Measurements from ENCODE around the gene DBP.
A peak's percentile ranks its signal among the peaks of the same experiment; 100 is the strongest.
"Not testable (repeated sequence)": the region's sequence is repeated elsewhere in the genome, so short reads cannot be mapped to it uniquely, and the experiment has no call there.

Gene DBP

DNA sequence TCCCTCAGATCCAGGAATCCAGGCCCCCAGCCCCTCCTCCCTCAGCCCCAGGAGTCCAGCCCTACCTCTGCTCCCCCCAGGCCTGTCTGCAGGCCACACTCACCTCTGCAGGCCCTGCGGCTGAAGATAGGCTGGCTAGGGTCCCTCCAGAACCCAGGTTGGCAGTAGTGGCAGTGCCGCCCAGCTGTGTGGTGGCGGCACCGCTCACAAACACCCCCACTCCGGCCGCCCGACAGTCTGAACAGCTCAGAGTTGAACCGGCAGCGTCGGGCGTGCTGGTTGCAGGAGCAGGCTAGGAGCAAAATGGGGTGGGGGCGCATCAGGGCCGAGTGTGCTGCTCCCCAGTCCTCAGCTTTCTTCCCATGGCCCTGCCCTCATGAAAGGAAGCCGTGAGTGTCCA is 27.3 kb upstream of the DBP start:
- no peak for DNase-seq

DNA sequence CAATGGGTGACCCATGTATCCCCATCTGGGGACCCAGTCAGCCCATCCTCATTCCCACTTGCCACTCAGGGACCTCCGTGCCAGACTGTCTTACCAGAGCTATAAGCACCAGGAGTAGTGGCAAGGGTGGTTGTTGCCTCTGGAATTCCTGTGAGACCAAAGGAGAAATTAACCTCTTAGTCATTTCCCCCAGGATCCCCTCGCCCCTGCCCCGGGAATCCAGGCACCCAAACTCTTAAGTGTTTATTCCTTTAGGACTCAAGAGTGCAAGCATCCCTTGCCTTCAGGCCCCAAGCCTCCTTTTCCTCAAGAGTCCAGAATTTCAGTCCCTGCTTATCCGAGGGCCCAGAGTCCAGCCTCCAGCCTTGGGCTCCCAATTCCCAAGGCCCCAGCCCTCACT is 26.5 kb upstream of the DBP start:
- DNase-seq = no peak

DNA sequence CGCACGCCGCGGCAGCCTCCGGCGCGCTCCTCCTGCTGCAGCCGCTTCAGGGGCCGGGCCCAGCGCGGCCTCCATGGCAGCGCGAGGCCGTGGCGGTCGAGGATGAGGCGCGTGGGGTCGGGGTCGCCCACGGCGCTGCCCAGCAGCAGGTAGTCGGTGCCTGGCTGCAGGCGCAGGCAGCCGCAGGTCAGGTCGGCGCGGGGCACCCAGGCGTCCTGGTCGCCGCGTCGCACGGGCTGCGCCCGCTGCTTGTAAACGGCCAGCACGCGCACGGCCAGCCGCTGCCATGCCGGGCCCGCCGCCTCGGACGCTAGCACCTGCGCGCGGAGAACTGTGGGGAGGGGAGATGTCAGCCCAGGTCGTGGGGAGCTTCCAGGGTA is 24.5 kb upstream of the DBP start:
- no peak for DNase-seq

DNA sequence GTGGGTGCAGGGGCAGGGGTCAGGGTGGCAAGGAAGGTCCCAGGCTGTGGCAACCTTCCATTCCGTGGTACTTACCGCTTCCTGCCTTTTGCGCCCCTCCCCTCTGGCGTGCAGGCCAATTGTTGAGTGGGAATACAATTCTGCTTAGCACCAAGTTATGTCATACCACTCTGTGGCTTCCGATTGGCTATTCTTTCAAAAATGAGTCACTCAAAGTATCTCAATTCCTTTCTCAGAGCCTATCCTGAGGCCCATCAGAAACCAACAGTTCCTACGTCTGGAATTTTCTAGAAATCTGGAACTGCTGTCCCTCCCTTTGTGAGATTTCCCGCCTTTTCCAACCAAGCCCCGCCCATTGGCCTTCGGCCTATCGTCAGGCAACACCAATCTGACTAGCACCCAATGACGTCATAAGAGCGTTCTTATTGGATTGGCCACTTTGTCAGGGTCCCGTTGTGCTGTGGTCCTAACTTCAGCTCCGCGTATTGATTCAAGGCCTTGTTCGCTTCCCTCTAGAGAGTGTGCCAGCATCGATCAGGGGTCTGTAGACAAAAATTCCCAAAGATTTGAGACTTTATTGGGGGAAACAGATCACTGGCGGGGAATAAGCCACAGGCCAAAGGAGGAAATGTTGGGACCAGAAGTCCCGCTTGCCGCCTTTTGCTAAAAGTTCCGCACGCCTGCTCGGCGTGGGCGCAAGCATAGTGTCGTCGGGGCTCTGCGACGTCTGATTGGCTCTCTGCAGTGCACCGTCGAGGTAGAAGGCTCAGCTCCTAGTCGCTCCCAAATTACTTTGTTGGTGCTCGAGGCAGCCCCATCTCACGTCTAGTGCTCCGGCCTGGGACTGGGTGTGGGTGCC is 23.9 kb upstream of the DBP start:
- DNase-seq = peak; percentile 98

DNA sequence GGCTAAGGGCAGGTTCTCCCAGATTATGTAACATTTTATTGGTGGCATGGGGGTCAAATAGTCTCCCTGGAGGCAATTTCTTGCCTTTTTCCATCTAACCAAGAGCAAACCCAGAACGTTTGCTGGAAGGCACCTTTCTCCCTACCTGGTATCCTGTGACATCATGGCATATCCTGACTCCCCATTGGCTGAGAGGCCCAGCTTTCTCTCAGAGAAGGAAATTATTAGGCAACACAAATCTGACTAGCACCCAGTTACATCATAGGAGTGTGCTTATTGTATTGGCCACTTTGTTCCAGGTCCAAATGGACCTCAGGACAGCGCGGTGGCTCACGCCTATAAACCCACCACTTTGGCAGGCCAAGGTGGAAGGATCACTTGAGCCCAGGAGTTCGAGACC is 22.6 kb upstream of the DBP start:
- peak; percentile 40 for DNase-seq

DNA sequence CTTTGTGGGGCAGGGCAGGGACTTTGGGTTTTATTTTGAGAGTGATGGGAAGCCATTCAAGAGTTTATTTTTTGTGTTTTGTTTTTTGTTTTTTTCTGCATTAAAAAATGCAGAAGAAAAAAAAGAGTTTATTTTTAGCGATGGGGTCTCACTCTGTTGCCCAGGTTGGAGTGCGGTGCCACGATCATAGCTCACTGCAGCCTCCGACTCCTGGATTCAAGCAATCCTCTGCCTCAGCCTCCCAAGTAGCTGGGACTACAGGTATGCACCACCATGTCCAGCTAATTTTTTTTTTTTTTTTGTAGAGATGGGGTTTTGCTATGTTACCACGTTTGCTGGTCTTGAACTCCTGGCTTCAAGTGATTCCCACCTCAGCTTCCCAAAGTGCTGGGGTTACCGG is 21.3 kb upstream of the DBP start:
- no peak for DNase-seq

DNA sequence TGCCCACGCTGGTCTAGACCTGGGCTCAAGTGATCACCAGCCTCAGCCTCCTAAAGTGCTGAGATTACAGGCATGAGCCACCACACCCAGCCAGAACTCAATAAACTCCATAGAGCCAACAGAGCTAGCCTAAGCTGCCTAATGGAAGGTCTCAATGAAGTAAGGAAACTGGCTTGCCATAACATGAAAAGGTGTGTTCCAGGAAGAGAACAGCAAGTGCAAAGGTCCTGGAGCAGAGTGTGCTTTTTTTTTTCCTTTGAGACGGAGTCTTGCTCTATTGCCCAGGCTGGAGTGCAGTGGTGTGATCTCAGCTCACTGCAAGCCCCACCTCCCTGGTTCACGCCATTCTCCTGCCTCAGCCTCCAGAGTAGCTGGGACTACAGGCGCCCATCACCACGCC is 20.6 kb upstream of the DBP start:
- DNase-seq = not testable (repeated sequence)

DNA sequence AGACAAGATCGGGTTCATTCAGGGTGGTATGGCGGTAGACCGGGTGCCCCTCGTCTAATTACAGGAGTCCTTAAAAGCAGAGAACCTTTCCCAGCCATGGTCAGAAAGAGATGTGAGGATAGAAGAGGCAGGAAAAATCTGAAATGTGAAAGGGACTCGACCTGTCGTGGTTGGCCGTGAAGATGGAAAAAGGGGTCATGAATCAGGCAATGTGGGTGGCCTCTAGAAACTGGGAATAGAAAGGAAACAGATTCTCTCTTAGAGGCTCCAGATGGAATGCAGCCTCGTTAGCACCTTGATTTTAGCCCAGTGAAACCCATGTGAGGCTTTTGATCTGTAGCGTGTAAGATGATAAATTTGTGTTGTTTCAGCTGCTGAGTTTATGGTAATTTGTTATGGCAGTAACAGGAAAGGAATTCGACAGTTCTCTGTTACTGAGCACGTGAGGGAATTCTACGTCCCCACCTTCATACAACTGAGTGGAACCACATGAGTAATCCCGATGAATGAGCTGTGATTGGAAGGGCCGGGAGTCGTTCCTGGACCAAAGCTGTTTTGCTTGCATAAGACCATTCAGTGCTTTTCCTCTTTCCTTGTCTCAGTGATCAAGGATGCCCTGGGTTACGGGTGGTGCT is 19.8 kb upstream of the DBP start:
- no peak for DNase-seq

DNA sequence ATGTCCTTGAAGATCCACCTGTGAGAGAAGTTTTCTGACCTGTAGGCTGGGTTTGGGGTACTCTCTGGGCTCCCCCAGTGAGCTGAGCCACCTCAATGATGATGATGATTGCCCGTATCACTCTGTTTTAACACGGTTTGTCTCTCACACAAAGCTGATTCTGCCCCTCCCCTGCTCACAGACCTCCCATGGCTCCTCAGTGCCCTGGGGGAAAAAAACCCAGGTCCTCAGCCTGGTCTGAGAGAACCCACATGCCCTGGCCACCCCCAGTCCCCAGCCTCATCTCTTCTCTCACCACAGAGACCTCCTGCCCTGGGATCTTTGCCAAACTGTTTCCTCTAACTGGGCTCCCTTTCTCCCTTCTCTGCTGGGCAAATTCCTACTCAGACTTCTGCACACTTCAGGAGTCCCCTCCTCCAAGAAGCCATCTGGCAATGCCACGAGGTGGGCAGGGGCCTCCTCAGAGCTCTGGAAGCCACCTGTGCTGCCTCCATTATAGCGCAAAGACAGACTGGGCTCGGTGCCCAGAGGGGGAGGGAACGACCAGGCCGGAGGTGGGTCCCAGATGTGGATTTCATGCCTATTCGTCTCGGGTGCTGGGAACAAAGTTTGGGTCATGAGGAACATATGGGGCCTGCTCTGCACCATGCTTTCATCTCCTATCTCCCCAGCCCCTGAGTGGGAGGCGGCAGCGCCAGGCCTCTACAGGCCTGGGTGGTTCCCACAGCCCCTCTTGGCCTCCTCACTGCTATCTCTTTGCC is 17.3 kb upstream of the DBP start:
- no peak for DNase-seq

DNA sequence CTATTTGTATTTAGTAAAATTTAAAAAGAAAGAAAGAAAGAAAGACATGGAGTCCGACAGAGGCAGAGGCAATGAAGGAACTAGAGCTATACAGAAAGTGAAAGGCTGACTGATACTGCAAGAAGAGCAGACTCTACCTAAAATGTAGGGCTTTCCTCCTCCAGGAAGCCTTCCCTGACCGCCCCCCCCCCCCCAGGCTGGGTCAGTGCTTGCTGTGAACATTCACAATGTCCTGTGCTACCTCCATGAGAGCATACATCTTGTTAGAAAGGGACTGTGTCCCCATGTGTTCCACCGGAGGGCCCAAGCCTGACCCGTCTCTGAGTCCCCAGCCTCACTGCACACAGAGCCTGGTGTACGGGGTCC is 14.5 kb upstream of the DBP start:
- no peak for DNase-seq

DNA sequence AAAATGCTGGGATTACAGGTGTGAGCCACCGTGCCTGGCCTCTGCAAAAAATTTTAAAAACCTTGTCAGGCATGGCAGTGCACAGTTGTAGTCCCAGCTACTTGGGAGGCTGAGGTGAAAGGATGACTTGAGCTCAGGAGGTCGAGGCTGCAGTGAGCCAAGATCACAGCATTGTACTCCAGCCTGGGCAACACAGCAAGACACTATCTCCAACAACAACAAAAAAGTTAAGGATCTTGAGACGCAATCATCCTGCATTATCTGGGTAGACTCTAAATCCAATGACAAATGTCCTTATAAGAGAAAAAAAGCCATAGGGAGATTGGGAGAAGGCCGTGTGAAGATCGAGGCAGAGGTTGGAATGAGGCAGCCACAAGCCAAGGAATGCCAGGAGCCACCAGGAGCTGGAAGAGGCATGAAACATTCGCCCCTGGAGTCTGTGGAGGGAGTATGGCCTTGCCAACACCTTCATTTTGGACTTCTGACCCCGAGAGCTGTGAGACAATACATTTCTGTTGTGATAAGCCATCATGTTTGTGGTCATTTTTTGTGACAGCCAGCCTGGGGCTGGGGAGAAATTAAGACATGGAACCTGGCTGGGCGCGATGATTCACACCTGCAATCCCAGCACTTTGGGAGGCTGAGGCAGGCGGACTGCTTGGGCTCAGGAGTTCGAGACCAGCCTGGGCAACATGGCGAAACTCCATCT is 13.9 kb upstream of the DBP start:
- DNase-seq = no peak

DNA sequence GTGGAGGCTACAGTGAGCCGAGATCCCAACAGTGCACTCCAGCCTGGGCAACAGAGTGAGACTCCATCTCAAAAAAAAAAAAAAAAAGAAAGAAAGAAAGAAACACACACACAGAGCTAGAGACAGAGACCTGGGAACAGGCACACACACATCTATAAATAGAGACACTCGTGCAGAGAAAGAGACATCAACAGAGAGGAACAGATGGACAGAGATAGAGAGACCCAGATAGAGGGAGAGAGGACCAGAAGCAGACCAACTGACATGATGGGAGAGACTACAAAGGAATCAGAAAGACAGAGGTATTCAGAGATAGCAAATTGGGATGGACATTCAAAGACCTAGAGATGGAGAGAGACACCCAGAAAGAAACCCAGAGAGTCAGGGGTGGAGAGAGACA is 11.0 kb upstream of the DBP start:
- DNase-seq = no peak

DNA sequence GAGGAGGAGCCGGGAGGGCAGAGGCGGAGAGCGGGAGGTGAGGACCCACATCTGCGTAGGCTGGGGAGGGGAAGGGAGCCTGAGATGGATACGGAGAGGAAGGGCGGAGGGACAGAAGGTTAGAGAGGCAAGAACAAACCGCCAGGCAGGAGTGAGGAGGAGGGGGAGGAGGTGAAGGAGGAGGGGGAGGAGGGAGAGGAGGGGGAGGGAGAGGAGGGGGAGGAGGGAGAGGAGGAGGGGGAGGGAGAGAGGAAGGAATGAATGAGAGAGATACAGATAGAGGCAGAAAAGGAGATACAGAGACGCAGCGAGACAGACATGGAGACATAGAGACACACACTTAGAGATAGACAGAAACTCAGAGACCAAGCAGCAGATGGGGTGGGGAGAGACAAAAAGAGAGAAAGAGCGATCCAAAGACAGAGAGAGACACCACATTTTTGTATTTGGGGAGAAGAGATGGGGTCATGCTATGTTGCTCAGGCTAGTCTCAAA is 9.6 kb upstream of the DBP start:
- DNase-seq = no peak

DNA sequence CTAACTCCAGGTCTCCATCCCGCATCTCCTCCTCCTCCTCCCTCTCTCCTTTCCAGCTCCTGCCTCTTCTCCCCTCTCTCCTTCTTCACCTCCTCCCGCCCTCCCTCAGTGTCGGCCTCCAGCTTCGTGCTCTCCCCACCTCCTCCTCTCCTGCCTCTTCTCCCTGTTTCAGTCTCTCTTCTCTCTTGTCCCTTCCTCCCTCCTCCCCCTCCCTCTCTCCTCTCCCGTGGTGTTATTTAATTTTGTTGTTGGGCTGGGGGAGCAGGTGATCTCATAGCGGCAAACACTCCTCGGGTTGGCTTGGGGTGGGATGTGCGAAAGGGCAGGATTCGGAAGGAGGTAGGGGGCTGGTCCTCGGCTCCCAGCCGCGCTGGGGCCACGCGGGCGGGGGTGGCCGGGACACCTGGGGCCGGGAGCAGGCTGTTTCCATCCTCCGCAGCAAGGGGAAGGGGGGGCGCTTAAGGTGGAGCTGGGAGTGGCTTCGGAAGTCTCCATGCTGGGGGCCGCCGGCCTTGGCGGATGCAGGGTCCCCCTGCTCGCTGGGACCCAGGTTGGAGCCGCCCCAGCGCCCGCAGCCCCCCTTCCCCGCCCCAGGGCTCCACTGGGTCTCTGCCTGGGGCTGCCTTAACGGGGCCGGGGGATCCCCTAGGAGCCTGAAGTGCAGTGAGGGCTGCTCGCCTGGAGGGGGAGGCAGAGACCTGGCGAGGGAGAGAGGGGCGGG is 9.0 kb upstream of the DBP start, which contains the start of gene CA11:
TSS of gene CA11 (minus strand) at position 187 of the 721 bp plus-strand sequence. CDS start 555 bp downstream, outside the sequence.
- DNase-seq = peak; percentile 74

DNA sequence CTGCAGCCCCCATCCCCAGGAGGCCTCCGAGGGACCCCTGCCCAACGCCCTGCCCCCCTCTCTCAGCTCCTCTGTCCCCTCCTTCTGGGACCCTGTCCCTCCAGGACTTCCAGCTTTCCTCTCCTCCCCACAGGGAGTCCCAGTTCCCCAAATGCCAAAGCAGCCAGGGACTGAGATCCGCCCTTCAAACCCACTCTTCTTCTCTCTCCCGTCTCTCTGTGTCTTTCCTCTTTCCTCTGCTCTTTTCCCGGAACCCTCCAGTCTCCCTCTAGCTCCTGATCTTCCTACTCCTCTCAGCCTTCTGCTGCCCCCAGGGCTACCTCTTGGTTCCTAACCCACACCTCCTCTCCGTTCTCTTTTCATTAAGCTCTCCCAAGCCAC is 8.4 kb upstream of the DBP start:
- DNase-seq = no peak

DNA sequence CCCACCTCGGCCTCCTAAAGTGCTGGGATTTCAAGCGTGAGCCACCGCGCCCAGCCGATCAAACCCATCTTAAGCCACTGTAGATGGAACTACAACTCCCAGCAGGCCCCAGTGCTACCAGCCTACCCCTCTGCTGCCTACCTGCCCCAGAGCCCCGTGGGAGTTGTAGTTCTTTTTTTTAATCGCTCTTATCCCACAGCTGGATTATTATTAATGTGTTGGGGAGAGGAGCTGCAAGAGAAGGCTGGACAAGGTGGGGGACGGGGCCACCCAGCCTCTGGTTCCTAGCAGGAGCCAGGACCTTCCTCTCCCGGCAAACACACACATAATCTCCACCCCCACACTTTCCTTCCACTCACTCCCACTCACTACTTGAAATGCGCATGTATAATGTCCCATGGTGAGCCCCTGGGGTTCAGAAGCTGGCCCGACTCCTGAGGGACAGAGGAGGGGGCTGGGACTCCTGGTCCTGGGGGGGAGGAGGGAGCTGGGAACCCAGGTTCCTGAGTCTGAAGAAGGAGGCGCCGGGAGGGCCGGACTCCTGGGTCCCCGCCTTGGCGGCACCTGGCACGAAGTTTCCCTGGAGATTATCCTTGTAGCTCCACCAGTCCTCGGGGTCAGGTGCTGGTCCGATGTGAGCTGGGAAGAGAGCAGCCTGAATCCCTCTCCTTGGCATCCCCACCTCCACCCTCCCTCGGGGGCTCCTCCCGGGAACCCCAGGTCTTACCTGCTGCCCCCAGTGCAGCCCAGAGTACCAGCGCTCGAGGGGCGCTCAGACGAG is 7.8 kb upstream of the DBP start:
- DNase-seq = peak; percentile 60

DNA sequence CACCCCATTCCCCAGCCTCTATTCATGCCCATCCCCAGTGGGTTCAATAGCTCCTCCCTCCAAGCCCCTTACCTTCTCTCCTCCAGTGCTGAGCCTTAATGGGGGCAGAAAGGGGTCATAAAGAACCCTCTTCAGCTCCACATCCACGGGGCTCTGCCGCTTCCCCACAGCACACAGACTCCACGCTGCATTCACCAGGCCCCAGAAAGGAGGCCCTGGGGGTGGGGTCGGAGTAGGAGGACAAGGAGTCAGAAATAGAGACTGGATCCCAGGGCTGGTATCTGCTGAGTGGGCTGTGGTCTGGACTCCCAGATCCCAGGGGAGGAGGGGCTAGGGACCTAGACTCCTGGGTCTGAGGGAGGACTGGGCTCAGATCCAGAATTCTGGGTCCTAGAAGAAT is 7.2 kb upstream of the DBP start:
- no peak for DNase-seq

DNA sequence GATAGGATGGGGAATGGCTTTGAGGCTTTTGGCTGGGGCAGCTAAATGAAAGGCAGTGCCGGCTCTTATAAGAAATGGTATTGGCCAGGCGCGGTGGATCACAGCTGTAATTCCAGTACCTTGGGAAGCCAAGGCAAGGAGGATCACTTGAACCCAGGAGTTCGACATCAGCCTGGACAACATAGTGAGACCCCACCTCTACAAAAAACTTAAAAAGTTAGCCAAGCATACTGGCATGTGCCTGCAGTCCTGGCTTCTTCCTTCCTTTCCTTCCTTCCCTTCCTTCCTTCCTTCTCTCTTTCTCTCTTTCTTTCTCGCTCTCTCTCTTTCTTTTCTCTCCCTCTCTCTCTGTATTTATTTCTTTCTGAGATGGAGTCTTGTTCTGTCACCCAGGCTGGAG is 5.7 kb upstream of the DBP start:
- DNase-seq = no peak

DNA sequence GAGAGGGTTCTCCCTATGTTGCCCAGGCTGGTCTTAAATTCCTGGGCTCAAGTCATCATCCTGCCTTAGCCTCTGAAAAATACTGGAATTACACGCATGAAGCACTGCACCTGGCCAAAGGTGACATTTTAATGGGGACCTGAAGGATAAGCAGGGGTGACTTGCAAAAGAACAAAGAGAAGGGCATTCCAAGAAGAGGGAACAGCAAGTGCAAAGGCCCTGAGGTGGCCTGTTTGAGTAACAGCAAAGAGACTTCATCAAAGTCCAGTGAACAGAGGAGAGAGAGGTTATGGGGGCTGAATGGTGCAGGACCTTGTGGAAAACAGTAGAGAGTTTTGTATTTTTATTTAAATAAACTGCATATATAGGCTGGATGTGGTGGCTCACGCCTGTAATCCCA is 4.7 kb upstream of the DBP start:
- DNase-seq = no peak

DNA sequence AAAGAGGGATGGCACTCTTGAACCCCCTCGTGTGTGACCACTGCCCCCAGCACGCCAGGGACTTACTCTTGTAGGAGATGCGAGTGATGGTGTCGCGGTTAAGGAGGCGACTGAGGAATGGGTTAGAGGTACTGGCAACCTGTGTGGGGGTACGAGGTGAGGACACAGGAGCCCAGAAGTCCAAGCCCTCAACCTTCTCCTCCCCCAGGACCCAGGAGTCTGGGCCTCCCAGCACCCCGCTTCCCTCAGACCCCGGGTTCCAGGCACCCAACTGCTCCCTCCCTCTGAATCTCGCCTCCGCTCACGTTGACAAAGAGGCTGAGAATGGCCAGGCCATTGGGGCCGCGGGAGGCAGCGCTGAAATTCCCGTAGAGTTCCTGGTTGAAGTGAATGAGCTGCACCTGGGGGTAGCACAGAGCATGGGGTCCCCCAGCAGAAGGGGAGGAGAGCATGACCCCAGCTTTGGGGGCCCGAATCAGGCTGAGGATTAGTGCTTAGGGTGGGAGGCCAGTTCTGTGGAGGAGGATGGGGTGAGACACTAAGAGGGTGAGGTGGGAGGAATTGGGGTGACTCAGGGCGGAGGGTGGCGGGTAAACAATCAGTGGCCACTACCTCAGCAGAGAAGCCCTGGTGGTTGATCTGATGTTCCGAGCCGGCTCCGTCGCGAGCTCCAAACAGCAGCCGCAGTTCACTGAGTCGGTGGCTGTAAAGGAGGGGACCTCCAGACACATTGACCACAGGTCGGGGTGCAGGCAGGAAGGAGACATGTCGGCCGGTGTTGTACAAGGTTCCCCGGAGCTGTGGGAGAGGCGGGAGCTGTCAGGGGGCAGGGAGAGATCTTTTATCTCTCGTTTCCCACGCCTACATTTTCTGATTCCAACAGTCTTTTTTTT is 2.5 kb upstream of the DBP start:
- DNase-seq = no peak
